Colonic mucosa (tissue), 4 donors: ENCODE results near the gene SLC27A6. TPM values are rescaled to one million over a fixed set of nuclear protein-coding genes. Genes with fewer than 3 reads are reported as not detected.

ENCODE experiments used
- DNase-seq: peaks from one replicate; pipeline ENCODE4 v3.0.0-alpha.2; 2020
- H3K27ac ChIP-seq: fragments of 200-600 bp; one replicate; pipeline ENCODE4 v1.8.0; 2021
- H3K27me3 ChIP-seq: fragments of 200-600 bp; one replicate; pipeline ENCODE4 v1.8.0; 2021
- H3K36me3 ChIP-seq: fragments of 200-600 bp; one replicate; pipeline ENCODE4 v1.8.0; 2021
- H3K4me1 ChIP-seq: fragments of 200-600 bp; one replicate; pipeline ENCODE4 v1.8.0; 2021; ENCODE audit warnings: mild to moderate bottlenecking
- H3K4me3 ChIP-seq: fragments of 200-600 bp; one replicate; pipeline ENCODE4 v1.8.0; 2021
- H3K9ac ChIP-seq, 2 donors: one replicate each; pipeline ENCODE4 v1.7.0; 2013; ENCODE audit warnings: control low read depth in 2 of 2, low read depth in 2 of 2, low read length in 2 of 2
- H3K9me3 ChIP-seq: fragments of 200-600 bp; one replicate; pipeline ENCODE4 v1.8.0; 2021
- CTCF ChIP-seq: fragments of 200-600 bp; IDR thresholded peaks from one replicate; pipeline ENCODE4 v1.8.0; 2022; ENCODE audit warnings: antibody characterized with exemption, mild to moderate bottlenecking
- intact Hi-C: fragments of 100-400 bp; cut with DNase I; formaldehyde crosslinking; loops from one replicate; pipeline ENCODE4 v1.14.1; 2022
- total RNA-seq, 2 donors: library from RNA; stranded (reverse); fragmentation: NEBNext Ultra II Directional in 1 of 2; extraction: Animal tissue kit (Norgen Biotek cat#: 25700) in 1 of 2; gene quantifications; one replicate each; pipeline ENCODE4 v1.2.1, GENCODE V29; 2021
- donor health status: healthy.
- donor health status: DM: no; HTN: no; CAD: no.
- donor health status: DM: no; HTN: no; CAD: no.

Gene SLC27A6
- total RNA-seq, 2 donors from 2014 or later: 0.48 to 0.67 TPM

GRCh38 chr5:129061849-129062248 is 96.6 kb downstream of the SLC27A6 start:
- no peak for DNase-seq
- Histone ChIP-seq H3K9me3 (no peaks in the 10 kb centered on the region), H3K4me3 (no peak overlapping the region), H3K27ac (no peak overlapping the region), H3K4me1 (no peaks in the 10 kb centered on the region), H3K27me3 (no peaks in the 10 kb centered on the region), H3K9ac (no peak overlapping the region), H3K36me3 (no peaks in the 10 kb centered on the region)
- intact Hi-C loops: no loop called here
- TF ChIP-seq CTCF: no peak

- no peak overlapping the region for H3K27ac ChIP-seq
- H3K9ac ChIP-seq: no peak overlapping the region
- intact Hi-C loops: no loop called here
- H3K4me1 ChIP-seq: no peaks in the 10 kb centered on the region
- no peaks in the 10 kb centered on the region for H3K9me3 ChIP-seq
- TF ChIP-seq CTCF: no peak
- H3K36me3 ChIP-seq: no peaks in the 10 kb centered on the region
- H3K27me3 ChIP-seq: no peaks in the 10 kb centered on the region
- DNase-seq: no peak
- no peak overlapping the region for H3K4me3 ChIP-seq
Measured at GRCh38 chr5:129063483-129064113, 98.3 kb downstream of the SLC27A6 start.

- intact Hi-C loops: no loop called here
- no peak for TF ChIP-seq CTCF
- no peak for DNase-seq
- H3K4me3 ChIP-seq: no peak overlapping the region
- no peaks in the 10 kb centered on the region for H3K4me1 ChIP-seq
- H3K27me3 ChIP-seq: no peaks in the 10 kb centered on the region
- no peak overlapping the region for H3K27ac ChIP-seq
- H3K36me3 ChIP-seq: no peaks in the 10 kb centered on the region
- no peaks in the 10 kb centered on the region for H3K9me3 ChIP-seq
- H3K9ac ChIP-seq: no peak overlapping the region
Measured at GRCh38 chr5:129065721-129066120, 100.4 kb downstream of the SLC27A6 start.

GRCh38 chr5:129067745-129068144 is 102.5 kb downstream of the SLC27A6 start:
- intact Hi-C loops: no loop called here
- Histone ChIP-seq H3K4me1 (no peaks in the 10 kb centered on the region), H3K27ac (no peak overlapping the region), H3K4me3 (no peak overlapping the region), H3K9me3 (no peaks in the 10 kb centered on the region), H3K27me3 (no peaks in the 10 kb centered on the region), H3K36me3 (no peaks in the 10 kb centered on the region), H3K9ac (no peak overlapping the region)
- no peak for TF ChIP-seq CTCF
- no peak for DNase-seq

- Histone ChIP-seq H3K9ac (no peak overlapping the region), H3K27ac (no peak overlapping the region), H3K36me3 (no peaks in the 10 kb centered on the region), H3K27me3 (no peaks in the 10 kb centered on the region), H3K4me3 (no peak overlapping the region), H3K9me3 (no peaks in the 10 kb centered on the region), H3K4me1 (no peaks in the 10 kb centered on the region)
- no peak for TF ChIP-seq CTCF
- intact Hi-C loops: no loop called here
- DNase-seq: no peak
Measured at GRCh38 chr5:129069292-129069691, 104.0 kb downstream of the SLC27A6 start.
